Stimulated activated CD4-positive, alpha-beta T cell treated with anti-CD3 and anti-CD28 coated beads, Interleukin-12 subunit alpha, Interleukin-12 subunit beta, amount 100 ng/mL, for 24 hours (primary cell): ENCODE measurements around the gene CYP26B1.
"Not testable (repeated sequence)": the region's sequence is repeated elsewhere in the genome, so short reads cannot be mapped to it uniquely, and the experiment has no call there.

Source experiments
- DNase-seq, 2 experiments: peaks; one replicate each; pipeline ENCODE4 v3.0.0-alpha.2; 2020; ENCODE audit warnings: low read depth in 2 of 2

CYP26B1 gene

GRCh38 chr2:72111061-72111460 lies 36.6 kb downstream of the CYP26B1 start:
- DNase-seq: no peak

GRCh38 chr2:72109904-72110303 lies 37.8 kb downstream of the CYP26B1 start:
- no peak for DNase-seq

- DNase-seq: no peak
These were observed 38.4 kb downstream of the CYP26B1 start for GRCh38 chr2:72109291-72109690.

GRCh38 chr2:72108121-72108520 lies 39.5 kb downstream of the CYP26B1 start:
- no peak for DNase-seq

- DNase-seq: no peak
These were observed 40.7 kb downstream of the CYP26B1 start for GRCh38 chr2:72106978-72107377.

GRCh38 chr2:72104821-72105588 lies 42.7 kb downstream of the CYP26B1 start:
- no peak for DNase-seq

GRCh38 chr2:72103690-72104089 lies 44.0 kb downstream of the CYP26B1 start:
- DNase-seq: no peak

- no peak for DNase-seq
These were observed 44.5 kb downstream of the CYP26B1 start for GRCh38 chr2:72103161-72103560.

GRCh38 chr2:72098935-72099334 lies 48.7 kb downstream of the CYP26B1 start:
- DNase-seq: no peak

- no peak for DNase-seq
These were observed 50.4 kb downstream of the CYP26B1 start for GRCh38 chr2:72097276-72097675.

GRCh38 chr2:72096181-72096580 lies 51.5 kb downstream of the CYP26B1 start:
- no peak for DNase-seq

- DNase-seq: no peak
These were observed 52.3 kb downstream of the CYP26B1 start for GRCh38 chr2:72095364-72095763.

- DNase-seq: no peak
These were observed 53.0 kb downstream of the CYP26B1 start for GRCh38 chr2:72094701-72095100.

- DNase-seq: no peak
These were observed 55.6 kb downstream of the CYP26B1 start for GRCh38 chr2:72092111-72092510.

- DNase-seq: no peak
These were observed 56.7 kb downstream of the CYP26B1 start for GRCh38 chr2:72090781-72091482.

- DNase-seq: no peak
These were observed 57.4 kb downstream of the CYP26B1 start for GRCh38 chr2:72090271-72090720.

GRCh38 chr2:72089537-72089936 lies 58.1 kb downstream of the CYP26B1 start:
- no peak for DNase-seq

GRCh38 chr2:72089028-72089427 lies 58.6 kb downstream of the CYP26B1 start:
- DNase-seq: no peak

- not testable (repeated sequence) for DNase-seq
These were observed 60.6 kb downstream of the CYP26B1 start for GRCh38 chr2:72086871-72087633.

GRCh38 chr2:72085513-72085912 lies 62.1 kb downstream of the CYP26B1 start:
- no peak for DNase-seq

- DNase-seq: no peak
These were observed 62.6 kb downstream of the CYP26B1 start for GRCh38 chr2:72085036-72085435.

GRCh38 chr2:72084584-72084976 lies 63.1 kb downstream of the CYP26B1 start:
- DNase-seq: no peak
